Gastrocnemius medialis (tissue), 4 donors: ENCODE measurements around the gene FBN2.

Experiments used
- CTCF ChIP-seq, 5 experiments: fragments of 450-650 bp in 3 of 5; fragments of 200-600 bp in 2 of 5; sonication (generic) in 2 of 5; IDR thresholded peaks in 4 of 5; conservative IDR thresholded peaks in 1 of 5; 1 replicate in 4 of 5; 2 replicates in 1 of 5; pipeline ENCODE4 v1.5.1; 2016 to 2019; ENCODE audit warnings: antibody characterized with exemption in 5 of 5, mild to moderate bottlenecking in 3 of 5, moderate library complexity in 3 of 5
- POLR2A ChIP-seq, 2 donors: fragments of 450-650 bp; IDR thresholded peaks; one replicate each; pipeline ENCODE4 v1.6.1; 2017; ENCODE audit warnings: antibody characterized with exemption in 2 of 2, mild to moderate bottlenecking in 2 of 2, moderate library complexity in 2 of 2

- TF ChIP-seq CTCF (IDR thresholded peaks at IDR 0.05 in 4 of 5, conservative IDR thresholded peaks at IDR 0.05 in 1 of 5) (no peak), POLR2A (IDR thresholded peaks at IDR 0.05) (no peak)
These were observed 199.4 kb downstream of the FBN2 start for GRCh38 chr5:128338649-128339048.
